ACC112 (cell line): ENCODE data around the gene PTGES3L.
"Not testable (repeated sequence)": the region's sequence is repeated elsewhere in the genome, so short reads cannot be mapped to it uniquely, and the experiment has no call there.

Experiments used
- H2AFZ ChIP-seq: fragments of 200-600 bp; sonication (generic); one replicate; pipeline ENCODE4 v1.6.0; 2017; ENCODE audit warnings: antibody characterized with exemption, low read length; ENCODE audit not compliant: unreplicated experiment
- H3K27ac ChIP-seq: fragments of 200-600 bp; sonication (generic); 2 replicates; pipeline ENCODE4 v1.5.1; 2014; ENCODE audit warnings: low read depth, mild to moderate bottlenecking, antibody characterized with exemption, low read length, moderate library complexity
- H3K27me3 ChIP-seq: fragments of 200-600 bp; sonication (generic); 2 replicates; pipeline ENCODE4 v1.6.1; 2014; ENCODE audit warnings: mild to moderate bottlenecking, antibody characterized with exemption, low read length, moderate library complexity, mixed read lengths; ENCODE audit not compliant: insufficient read depth
- H3K36me3 ChIP-seq: fragments of 200-600 bp; sonication (generic); 2 replicates; pipeline ENCODE4 v1.6.1; 2016; ENCODE audit warnings: mild to moderate bottlenecking, antibody characterized with exemption, low read length, moderate library complexity, mixed read lengths; ENCODE audit not compliant: insufficient read depth
- H3K4me1 ChIP-seq: fragments of 200-600 bp; sonication (generic); one replicate; pipeline ENCODE4 v1.6.1; 2016; ENCODE audit warnings: low read length, mixed read lengths; ENCODE audit not compliant: insufficient read depth, unreplicated experiment, control insufficient read depth
- H3K4me3 ChIP-seq: fragments of 200-600 bp; sonication (generic); 2 replicates; pipeline ENCODE4 v1.5.1; 2014; ENCODE audit warnings: mild to moderate bottlenecking, low read depth, low read length
- H3K79me2 ChIP-seq: fragments of 200-600 bp; sonication (generic); one replicate; pipeline ENCODE4 v1.6.0; 2016; ENCODE audit warnings: low read length; ENCODE audit not compliant: control insufficient read depth, unreplicated experiment, insufficient read depth

Gene PTGES3L

DNA sequence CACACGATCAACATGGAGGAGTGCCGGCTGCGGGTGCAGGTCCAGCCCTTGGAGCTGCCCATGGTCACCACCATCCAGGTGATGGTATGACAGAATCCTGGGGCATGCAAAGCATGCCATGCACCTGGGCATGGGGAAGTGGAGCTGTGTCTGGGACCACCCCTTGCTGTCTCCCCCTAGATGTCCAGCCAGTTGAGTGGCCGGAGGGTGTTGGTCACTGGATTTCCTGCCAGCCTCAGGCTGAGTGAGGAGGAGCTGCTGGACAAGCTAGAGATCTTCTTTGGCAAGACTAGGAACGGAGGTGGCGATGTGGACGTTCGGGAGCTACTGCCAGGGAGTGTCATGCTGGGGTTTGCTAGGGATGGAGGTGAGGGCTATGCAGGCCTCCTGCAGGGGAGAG lies 33.4 kb upstream of the PTGES3L start:
- peaks cover 20% of the 10 kb centered on the region for H3K79me2 ChIP-seq
- peaks cover 33% of the 10 kb centered on the region for H3K4me1 ChIP-seq
- no peak overlapping the region for H2AFZ ChIP-seq
- H3K4me3 ChIP-seq, result no peak overlapping the region
- H3K27me3 ChIP-seq, result no peaks in the 10 kb centered on the region
- H3K36me3 ChIP-seq, result peaks cover 14% of the 10 kb centered on the region; the same call in 1 of the 2 replicates
- H3K27ac ChIP-seq, result no peak overlapping the region

DNA sequence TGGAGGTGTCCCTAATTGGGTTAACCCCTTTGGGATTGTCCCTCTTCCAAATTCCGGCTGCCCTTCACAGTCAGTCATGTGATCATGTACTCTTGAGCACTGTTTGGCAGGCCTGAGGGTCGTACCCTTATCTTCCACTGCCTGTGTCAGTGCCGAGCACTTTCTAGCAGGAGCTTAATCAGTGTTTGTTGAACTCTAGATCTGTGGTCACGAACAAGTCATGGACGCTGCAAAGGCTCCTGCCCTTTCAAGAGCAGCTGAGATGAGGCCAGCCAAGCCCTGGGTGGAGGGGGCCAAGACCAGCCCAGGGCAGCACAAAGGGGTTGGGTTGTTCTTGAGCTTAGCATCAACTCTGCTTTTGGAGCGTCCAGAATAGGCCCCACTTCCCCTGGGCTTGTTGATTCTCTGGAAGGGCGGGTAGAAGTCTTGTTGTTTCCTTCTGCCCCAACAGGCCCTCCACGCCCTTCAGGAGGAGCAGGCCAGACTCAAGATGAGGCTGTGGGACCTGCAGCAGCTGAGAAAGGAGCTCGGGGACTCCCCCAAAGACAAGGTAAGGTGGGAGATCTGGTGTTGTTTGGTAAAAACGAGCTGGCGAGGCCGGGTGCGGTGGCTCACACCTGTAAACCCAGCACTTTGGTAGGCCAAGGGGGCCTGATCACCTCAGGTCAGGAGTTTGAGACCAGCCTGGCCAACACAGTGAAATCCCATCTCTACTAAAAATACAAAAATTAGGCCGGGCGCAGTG lies 32.0 kb upstream of the PTGES3L start:
- Histone ChIP-seq H3K27me3 (no peaks in the 10 kb centered on the region), H2AFZ (no peak overlapping the region), H3K4me1 (peaks cover 33% of the 10 kb centered on the region), H3K79me2 (peaks cover 31% of the 10 kb centered on the region), H3K36me3 (peaks cover 7% of the 10 kb centered on the region; the same call in 1 of the 2 replicates), H3K4me3 (no peak overlapping the region), H3K27ac (no peak overlapping the region)

DNA sequence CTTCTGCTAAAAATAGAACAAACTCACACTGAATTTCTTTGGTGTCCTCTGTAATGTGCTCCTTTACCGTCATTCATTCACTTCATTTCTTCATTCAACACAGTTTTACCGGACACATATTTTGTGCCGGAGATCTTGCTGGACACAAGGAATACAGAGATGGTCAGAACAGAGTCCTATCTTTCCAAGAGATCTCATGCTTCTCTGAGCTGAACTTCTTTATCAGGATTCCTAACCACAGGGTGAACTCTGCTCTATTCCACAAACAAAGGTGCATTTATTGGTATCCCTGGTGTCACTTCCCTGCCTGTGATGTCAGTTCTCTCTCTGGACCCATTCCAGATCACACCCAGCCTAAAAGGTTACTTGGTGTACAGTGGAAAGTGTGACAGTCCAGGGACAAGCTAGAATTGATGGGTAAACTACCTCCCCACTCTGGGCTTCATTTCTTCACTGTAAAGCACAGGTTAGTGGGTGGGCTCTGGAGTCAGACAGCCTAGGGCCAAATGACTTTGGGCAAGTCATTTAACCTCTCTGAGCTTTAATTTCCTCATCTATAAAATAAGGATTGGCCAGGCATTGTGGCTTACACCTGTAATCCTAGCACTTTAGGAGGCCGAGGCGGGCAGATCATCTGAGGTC lies 30.9 kb upstream of the PTGES3L start:
- H2AFZ ChIP-seq, result no peak overlapping the region
- H3K79me2 ChIP-seq, result peaks cover 34% of the 10 kb centered on the region
- peaks cover 7% of the 10 kb centered on the region; the same call in 1 of the 2 replicates for H3K36me3 ChIP-seq
- peaks cover 29% of the 10 kb centered on the region for H3K4me1 ChIP-seq
- no peak overlapping the region for H3K27ac ChIP-seq
- no peaks in the 10 kb centered on the region for H3K27me3 ChIP-seq
- H3K4me3 ChIP-seq, result no peak overlapping the region

DNA sequence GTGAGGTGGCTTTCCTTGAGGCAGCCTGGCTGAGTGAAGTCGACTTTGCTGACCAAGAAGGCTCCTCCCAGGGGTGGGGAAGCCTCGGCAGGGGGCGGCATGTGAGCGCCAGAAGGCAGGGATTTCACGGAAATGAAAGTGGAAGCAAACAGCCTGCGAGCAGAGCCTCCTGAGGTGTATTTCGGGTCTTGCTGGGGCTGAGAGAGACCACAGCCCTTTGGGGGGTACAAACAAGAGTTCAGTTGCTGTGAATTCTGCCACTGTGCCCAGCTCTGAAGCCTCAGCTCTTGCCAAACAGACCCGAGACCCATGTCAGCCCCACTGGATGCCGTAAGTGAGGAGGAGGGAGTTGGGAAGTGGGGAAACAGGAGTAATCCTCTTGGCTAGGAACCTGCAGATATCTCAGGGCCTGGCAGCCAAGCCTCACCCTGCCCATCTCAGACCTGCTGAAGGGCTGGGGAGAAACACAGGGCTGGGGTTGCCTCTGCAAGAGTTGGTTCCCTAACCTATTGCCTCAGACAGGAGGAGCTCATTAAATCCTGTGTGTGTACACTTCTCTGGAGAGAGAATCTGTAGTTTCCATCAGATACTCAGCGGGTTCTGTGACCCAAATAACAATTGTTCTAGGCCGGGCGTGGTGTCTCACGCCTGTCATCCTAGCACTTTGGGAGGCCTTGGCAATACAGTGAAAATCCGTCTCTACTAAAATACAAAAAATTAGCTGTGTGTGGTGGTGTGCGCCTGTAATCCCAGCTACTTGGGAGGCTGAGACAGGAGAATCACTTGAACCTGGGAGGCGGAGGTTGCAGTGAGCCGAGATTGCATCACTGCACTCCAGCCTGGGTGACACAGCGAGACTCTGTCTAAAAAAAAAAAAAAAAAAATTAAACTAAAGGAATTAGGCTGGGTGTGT lies 27.0 kb upstream of the PTGES3L start, which contains the start of gene IFI35:
IFI35 (plus strand) TSS at position 146 of the 913 bp plus-strand sequence; CDS start at position 310, 164 bp downstream.
- Histone ChIP-seq H3K27me3 (no peaks in the 10 kb centered on the region), H3K36me3 (peaks cover 16% of the 10 kb centered on the region; the same call in 1 of the 2 replicates), H3K79me2 (peaks cover 37% of the 10 kb centered on the region), H3K4me3 (peak within 1 kb of the TSS; percentile 92), H3K4me1 (peaks cover 34% of the 10 kb centered on the region), H2AFZ (no peak within 1 kb of the TSS), H3K27ac (peak within 1 kb of the TSS; percentile 94)

DNA sequence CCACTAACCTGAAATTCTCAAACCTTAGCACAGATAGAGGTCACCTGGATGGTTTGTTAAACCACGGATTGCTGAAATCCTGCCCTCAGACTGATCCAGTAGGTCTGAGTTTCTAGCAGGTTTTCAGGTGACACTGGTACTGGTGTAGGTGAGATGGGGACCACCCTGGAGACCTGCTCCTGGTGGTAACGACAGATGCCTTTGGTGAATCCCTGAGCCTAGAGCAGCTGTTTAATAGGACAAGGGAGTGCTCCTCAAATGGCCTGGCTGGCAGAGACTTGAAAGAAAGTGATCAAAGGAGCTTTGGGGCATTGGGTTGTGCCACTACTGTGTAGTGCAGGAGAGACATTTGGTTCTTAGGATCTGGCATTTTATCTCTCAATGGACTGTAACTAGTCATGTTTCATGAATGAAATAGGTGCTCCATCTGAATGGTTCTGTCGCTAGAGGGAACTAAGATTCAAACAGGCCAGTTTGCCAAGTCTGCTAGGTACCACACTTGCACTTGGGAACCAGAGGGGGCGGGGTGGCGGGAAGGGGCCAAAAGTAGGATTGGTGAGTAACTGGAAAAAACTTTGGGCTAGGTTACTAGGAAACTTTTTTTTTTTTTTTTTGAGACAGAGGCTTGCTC lies 23.8 kb upstream of the PTGES3L start:
- no peak overlapping the region for H2AFZ ChIP-seq
- H3K4me1 ChIP-seq, result peaks cover 44% of the 10 kb centered on the region
- H3K27me3 ChIP-seq, result no peaks in the 10 kb centered on the region
- no peak overlapping the region for H3K4me3 ChIP-seq
- H3K36me3 ChIP-seq, result peaks cover 25% of the 10 kb centered on the region
- H3K27ac ChIP-seq, result peak overlapping the region; percentile 71
- peaks cover 45% of the 10 kb centered on the region for H3K79me2 ChIP-seq

DNA sequence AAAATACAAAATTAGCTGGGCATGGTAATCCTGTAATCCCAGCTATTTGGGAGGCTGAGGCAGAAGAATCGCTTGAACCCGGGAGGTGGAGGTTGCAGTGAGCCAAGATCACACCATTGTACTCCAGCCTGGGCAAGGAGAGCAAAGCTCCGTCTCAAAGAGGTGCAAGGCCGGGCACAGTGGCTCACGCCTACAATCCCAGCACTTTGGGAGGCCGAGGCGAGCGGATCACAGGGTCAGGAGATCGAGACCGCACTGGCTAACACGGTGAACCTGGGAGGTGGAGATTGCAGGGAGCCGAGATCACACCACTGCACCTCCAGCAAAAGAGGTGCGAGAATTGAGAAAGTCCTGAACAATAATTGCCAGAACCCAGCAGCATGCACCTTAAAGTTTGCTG lies 21.0 kb upstream of the PTGES3L start:
- H3K4me1 ChIP-seq, result peaks cover 46% of the 10 kb centered on the region
- H3K79me2 ChIP-seq, result peaks cover 31% of the 10 kb centered on the region
- not testable (repeated sequence) for H2AFZ ChIP-seq, H3K27me3 ChIP-seq
- H3K27ac ChIP-seq, result peak overlapping the region; percentile 71; the same call in 1 of the 2 replicates
- 0 out of 2 replicates have a peak overlapping the region, but pooled peaks have one; percentile 35 for H3K4me3 ChIP-seq
- H3K36me3 ChIP-seq, result peaks cover 26% of the 10 kb centered on the region

DNA sequence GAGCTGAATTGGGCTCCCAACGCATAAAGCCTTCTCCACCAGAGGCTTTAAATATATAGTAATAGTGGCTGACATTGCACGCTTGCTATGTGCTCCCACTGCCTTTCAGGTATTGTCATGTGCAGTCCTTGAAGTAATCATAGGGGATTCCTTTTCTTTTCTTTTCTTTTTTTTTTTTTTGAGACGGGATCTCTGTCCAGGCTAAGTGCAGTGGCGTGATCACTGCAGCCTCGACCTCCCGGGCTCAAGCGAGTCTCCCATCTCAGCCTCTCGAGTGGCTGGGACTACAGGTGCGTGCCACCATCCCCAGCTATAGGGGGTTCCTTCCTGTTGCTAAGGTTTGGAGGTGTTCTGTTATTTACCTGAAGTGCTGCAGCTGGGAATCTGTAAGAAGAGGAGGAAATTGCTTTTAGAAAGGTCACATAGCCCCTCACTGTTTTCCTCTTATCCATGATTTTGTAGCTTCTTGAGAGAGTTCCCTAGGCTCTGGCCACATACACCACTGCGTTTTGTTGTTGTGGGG lies 19.2 kb upstream of the PTGES3L start:
- H2AFZ ChIP-seq, result no peak overlapping the region
- peak overlapping the region; percentile 85 for H3K27ac ChIP-seq
- no peaks in the 10 kb centered on the region for H3K27me3 ChIP-seq
- peaks cover 31% of the 10 kb centered on the region for H3K79me2 ChIP-seq
- H3K4me3 ChIP-seq, result peak overlapping the region; percentile 98
- H3K4me1 ChIP-seq, result peaks cover 41% of the 10 kb centered on the region
- H3K36me3 ChIP-seq, result peaks cover 26% of the 10 kb centered on the region

DNA sequence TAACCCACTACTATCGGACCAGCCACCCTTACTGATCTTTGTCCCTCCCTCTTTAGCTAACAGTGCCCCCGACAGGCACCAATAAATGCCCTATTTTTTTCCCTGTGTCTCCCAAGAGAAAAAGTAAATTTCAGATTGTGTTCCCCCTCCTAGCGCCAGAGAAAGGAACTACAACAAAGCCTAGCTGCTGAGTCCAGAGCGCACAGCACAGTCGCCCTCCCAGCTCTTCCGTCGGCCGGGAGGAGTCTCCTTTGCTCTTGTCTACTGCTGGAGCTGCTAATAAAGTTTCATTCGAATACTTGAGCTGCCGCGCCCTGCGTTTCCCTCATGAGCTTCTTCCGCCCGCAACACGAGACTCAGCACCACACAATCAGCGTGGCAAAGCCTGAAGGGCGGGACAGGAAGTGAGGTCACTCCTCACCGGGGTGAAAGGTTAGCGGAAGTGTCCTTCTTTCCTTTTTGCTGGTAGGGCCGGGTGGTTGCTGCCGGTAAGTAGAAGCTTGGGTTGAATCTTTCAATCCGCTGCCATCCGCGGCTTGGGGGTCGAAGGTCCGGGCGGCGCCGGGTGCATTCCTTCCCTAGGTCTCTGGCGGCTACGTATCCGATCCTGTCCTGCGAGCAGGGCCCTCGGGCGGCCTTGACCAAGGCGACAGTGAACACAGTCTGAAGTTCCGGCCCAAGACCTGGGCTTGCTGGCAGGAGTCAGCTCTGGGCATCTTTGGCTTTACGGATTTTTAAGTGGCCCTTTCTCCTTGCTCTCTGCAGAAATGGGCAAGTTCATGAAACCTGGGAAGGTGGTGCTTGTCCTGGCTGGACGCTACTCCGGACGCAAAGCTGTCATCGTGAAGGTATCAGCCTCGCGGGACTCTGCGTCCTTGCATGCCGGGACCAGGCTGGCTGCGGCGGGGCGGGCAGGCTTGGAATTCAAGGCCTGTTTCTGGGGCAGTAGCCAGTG lies 18.4 kb upstream of the PTGES3L start, which contains the start of gene RPL27:
RPL27 (plus strand) TSS at position 436 of the 955 bp plus-strand sequence; CDS start at position 768, 332 bp downstream.
- H3K4me3 ChIP-seq, result peak within 1 kb of the TSS; percentile 98
- H3K27me3 ChIP-seq, result no peaks in the 10 kb centered on the region
- H3K27ac ChIP-seq, result peak within 1 kb of the TSS; percentile 85
- peaks cover 21% of the 10 kb centered on the region for H3K36me3 ChIP-seq
- H3K4me1 ChIP-seq, result peaks cover 35% of the 10 kb centered on the region
- H3K79me2 ChIP-seq, result peaks cover 31% of the 10 kb centered on the region
- H2AFZ ChIP-seq, result peak within 1 kb of the TSS; percentile 60

DNA sequence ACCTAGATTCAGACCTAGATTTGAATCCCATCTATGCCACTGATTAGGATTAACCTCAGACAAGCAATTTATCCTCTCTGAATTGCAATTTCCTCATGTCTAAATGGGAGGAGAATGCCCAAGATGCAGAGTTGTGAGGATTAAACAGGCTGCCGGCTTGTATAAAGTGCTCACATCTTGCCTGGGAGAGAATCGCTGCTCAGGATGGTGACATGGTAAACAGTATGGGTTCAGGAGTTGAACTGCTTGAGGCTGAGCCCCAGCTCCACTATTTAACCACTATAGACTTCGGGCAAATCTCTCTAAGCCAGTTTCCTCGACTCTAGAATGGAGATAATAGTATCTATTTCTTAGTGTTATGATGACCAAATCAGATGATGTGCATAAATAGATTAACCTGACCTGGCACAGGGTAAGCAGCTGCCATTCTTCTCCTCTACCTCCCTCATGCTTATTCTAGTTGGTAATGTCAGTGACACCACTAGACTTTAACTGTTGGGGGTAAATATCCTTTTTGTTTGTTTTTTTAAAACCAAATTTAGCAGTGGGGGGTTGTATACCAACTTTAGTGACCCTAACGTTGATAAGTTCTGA lies 17.6 kb upstream of the PTGES3L start:
- Histone ChIP-seq H3K36me3 (peaks cover 19% of the 10 kb centered on the region), H3K4me3 (peak overlapping the region; percentile 54), H3K4me1 (peaks cover 32% of the 10 kb centered on the region), H3K79me2 (peaks cover 30% of the 10 kb centered on the region), H3K27me3 (no peaks in the 10 kb centered on the region), H2AFZ (peak overlapping the region; percentile 60), H3K27ac (peak overlapping the region; percentile 30)
